Astrocyte (in vitro differentiated cells and primary cell): ENCODE measurements around the gene KCNB1. TPM values are rescaled to one million over a fixed set of nuclear protein-coding genes. Genes with fewer than 3 reads are reported as not detected.

ENCODE experiments used
- DNase-seq: peaks from one replicate; pipeline ENCODE4 v3.0.0-alpha.2; 2010; ENCODE audit warnings: low read depth
- FAIRE-seq: peaks from 2 replicates; lab custom pipeline; 2011; peaks lifted over from hg19 to GRCh38; lab: Jason Lieb, UNC
- H2AFZ ChIP-seq: 2 replicates; pipeline ENCODE4 v1.6.0; 2012; ENCODE audit warnings: low read depth, low read length, inconsistent platforms
- H3K27ac ChIP-seq: 2 replicates; pipeline ENCODE4 v1.5.1; 2011; ENCODE audit warnings: low read depth, low read length, inconsistent platforms
- H3K27me3 ChIP-seq: 2 replicates; pipeline ENCODE4 v1.6.0; 2011; ENCODE audit warnings: low read length, inconsistent platforms; ENCODE audit not compliant: insufficient read depth
- H3K36me3 ChIP-seq: 2 replicates; pipeline ENCODE4 v1.5.1; 2011; ENCODE audit warnings: low read length, inconsistent platforms; ENCODE audit not compliant: insufficient read depth
- H3K4me1 ChIP-seq: 2 replicates; pipeline ENCODE4 v1.5.1; 2011; ENCODE audit warnings: low read length, inconsistent platforms; ENCODE audit not compliant: insufficient read depth
- H3K4me2 ChIP-seq: 2 replicates; pipeline ENCODE4 v1.6.0; 2012; ENCODE audit warnings: low read length, inconsistent platforms
- H3K4me3 ChIP-seq: 2 replicates; pipeline ENCODE4 v1.5.1; 2011; ENCODE audit warnings: low read depth, mild to moderate bottlenecking, low read length, inconsistent platforms; ENCODE audit not compliant: insufficient read depth
- H3K79me2 ChIP-seq: 2 replicates; pipeline ENCODE4 v1.6.0; 2012; ENCODE audit warnings: mild to moderate bottlenecking, low read length, inconsistent platforms; ENCODE audit not compliant: insufficient read depth
- H3K9ac ChIP-seq: 2 replicates; pipeline ENCODE4 v1.6.0; 2012; ENCODE audit warnings: mild to moderate bottlenecking, low read length, inconsistent platforms
- H3K9me3 ChIP-seq: 2 replicates; pipeline ENCODE4 v1.5.1; 2012; ENCODE audit warnings: low read depth, mild to moderate bottlenecking, low read length, inconsistent platforms; ENCODE audit not compliant: insufficient read depth
- H4K20me1 ChIP-seq: 2 replicates; pipeline ENCODE4 v1.6.0; 2012; ENCODE audit warnings: low read length, inconsistent platforms; ENCODE audit not compliant: insufficient read depth
- H3K27ac Mint-ChIP-seq: one replicate; pipeline ENCODE4 v1.8.0; 2021; ENCODE audit warnings: mild to moderate bottlenecking, mixed read lengths; ENCODE audit not compliant: unreplicated experiment
- H3K27me3 Mint-ChIP-seq: one replicate; pipeline ENCODE4 v1.8.0; 2021; ENCODE audit warnings: low read depth, mixed read lengths; ENCODE audit not compliant: unreplicated experiment
- H3K36me3 Mint-ChIP-seq: one replicate; pipeline ENCODE4 v1.8.0; 2021; ENCODE audit warnings: low read depth, mixed read lengths; ENCODE audit not compliant: unreplicated experiment
- H3K4me1 Mint-ChIP-seq: one replicate; pipeline ENCODE4 v1.8.0; 2021; ENCODE audit warnings: low read depth, mixed read lengths; ENCODE audit not compliant: unreplicated experiment
- H3K4me3 Mint-ChIP-seq: one replicate; pipeline ENCODE4 v1.8.0; 2021; ENCODE audit warnings: mild to moderate bottlenecking, moderate library complexity, mixed read lengths; ENCODE audit not compliant: unreplicated experiment
- H3K9me3 Mint-ChIP-seq: one replicate; pipeline ENCODE4 v1.8.0; 2021; ENCODE audit warnings: mild to moderate bottlenecking, mixed read lengths; ENCODE audit not compliant: unreplicated experiment
- CTCF ChIP-seq: IDR thresholded peaks from 2 replicates; pipeline ENCODE4 v1.5.1; 2011; ENCODE audit warnings: low read depth, mild to moderate bottlenecking, inconsistent platforms, low read length, moderate library complexity; ENCODE audit not compliant: insufficient read depth
- EZH2 ChIP-seq: IDR thresholded peaks from 2 replicates; pipeline ENCODE4 v1.6.1; 2012; ENCODE audit warnings: mild to moderate bottlenecking, low read length, inconsistent platforms; ENCODE audit not compliant: insufficient read depth
- total RNA-seq: library from RNA; stranded (reverse); gene quantifications from 2 replicates; pipeline ENCODE4 v1.2.1, GENCODE V29; 2021

The KCNB1 gene
- total RNA-seq, 1 donor from 2014 or later: 0.48 TPM

DNA sequence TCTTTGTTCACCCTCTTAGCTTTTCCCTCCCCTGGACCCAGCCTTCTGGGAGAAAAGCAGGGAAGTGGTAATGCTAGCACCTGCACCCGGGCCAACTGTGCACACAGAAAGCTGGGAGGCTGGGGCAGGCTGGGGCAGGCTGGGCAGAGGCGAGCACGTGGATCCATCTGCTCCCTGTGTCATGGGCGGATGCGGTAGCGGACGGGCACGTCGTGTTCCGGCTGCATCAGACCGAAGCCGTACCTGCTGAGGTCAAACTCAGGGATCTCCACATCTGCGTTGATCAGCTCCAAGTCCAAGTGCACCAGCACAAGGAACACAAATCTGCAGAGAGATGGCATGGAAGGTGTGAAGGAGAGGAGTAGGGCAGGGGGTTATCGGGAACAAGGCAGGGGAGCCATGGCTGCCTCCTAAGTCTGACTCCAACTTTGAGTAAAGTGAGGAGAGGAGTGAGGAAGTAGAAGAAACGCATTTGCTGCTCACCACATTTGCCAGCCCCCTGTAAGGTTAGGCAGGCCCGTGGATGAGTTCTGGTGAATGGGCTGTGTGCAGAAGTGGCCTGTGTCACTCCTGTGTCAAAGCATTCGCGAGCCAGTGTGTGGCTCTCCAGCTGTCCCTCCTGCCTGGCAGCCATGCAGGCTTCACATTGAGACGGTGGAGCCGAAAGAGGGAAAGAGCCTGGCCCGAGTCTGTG lies 25.4 kb upstream of the KCNB1 start:
- Histone ChIP-seq H3K9ac (no peak overlapping the region), H2AFZ (no peak overlapping the region), H3K9me3 (no peaks in the 10 kb centered on the region), H3K36me3 (no peaks in the 10 kb centered on the region), H3K27me3 (peaks cover 22% of the 10 kb centered on the region), H3K27ac (no peak overlapping the region), H4K20me1 (peaks cover 8% of the 10 kb centered on the region), H3K4me1 (peaks cover 18% of the 10 kb centered on the region), H3K79me2 (no peaks in the 10 kb centered on the region), H3K4me3 (no peak overlapping the region), H3K4me2 (no peak overlapping the region)
- H3K4me3 Mint-ChIP-seq: no peak overlapping the region
- TF ChIP-seq EZH2 (no peak), CTCF (no peak)
- H3K9me3 Mint-ChIP-seq: no peaks in the 10 kb centered on the region
- peaks cover 14% of the 10 kb centered on the region for H3K4me1 Mint-ChIP-seq
- FAIRE-seq (no peak), DNase-seq (no peak)
- H3K27me3 Mint-ChIP-seq: peaks cover 9% of the 10 kb centered on the region
- H3K27ac Mint-ChIP-seq: no peak overlapping the region
- no peaks in the 10 kb centered on the region for H3K36me3 Mint-ChIP-seq

DNA sequence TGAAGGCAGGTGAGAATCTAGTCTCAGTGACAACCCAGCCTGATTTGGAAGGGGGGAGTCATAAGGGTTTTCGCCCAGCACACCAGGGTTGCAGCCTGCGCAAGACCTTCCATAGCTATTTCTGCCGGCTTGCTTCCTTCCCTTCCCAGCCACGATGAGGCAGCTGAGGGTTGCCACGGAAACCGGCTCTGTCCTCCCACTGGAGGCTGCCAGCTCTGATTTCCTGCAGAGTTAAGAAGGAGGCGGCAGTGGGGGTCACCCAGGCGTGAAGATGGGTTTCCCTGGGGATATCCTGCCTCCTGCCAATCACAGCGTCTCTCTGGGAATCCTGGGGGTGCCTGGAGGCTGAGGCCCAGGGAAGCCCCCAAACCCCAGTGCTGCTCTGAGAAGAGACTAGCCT lies 23.1 kb upstream of the KCNB1 start:
- Mint-ChIP-seq H3K27me3 (peaks cover 9% of the 10 kb centered on the region), H3K36me3 (no peaks in the 10 kb centered on the region), H3K9me3 (no peaks in the 10 kb centered on the region), H3K27ac (no peak overlapping the region), H3K4me1 (peaks cover 8% of the 10 kb centered on the region), H3K4me3 (no peak overlapping the region)
- Histone ChIP-seq H3K4me1 (peaks cover 10% of the 10 kb centered on the region), H3K36me3 (no peaks in the 10 kb centered on the region), H3K79me2 (no peaks in the 10 kb centered on the region), H3K27ac (no peak overlapping the region), H3K27me3 (peaks cover 24% of the 10 kb centered on the region), H3K4me3 (no peak overlapping the region), H3K4me2 (peak overlapping the region; percentile 25), H4K20me1 (peaks cover 8% of the 10 kb centered on the region), H2AFZ (no peak overlapping the region), H3K9me3 (no peaks in the 10 kb centered on the region), H3K9ac (no peak overlapping the region)
- no peak for TF ChIP-seq CTCF
- no peak for TF ChIP-seq EZH2
- DNase-seq (peak; percentile 67), FAIRE-seq (no peak)

GRCh38 chr20:49503176-49503575 lies 20.7 kb upstream of the KCNB1 start:
- peaks cover 10% of the 10 kb centered on the region for H3K27me3 Mint-ChIP-seq
- Histone ChIP-seq H3K27ac (no peak overlapping the region), H2AFZ (no peak overlapping the region), H3K4me1 (peaks cover 4% of the 10 kb centered on the region), H3K4me3 (no peak overlapping the region), H3K36me3 (no peaks in the 10 kb centered on the region), H4K20me1 (peaks cover 5% of the 10 kb centered on the region), H3K27me3 (peaks cover 29% of the 10 kb centered on the region), H3K9ac (no peak overlapping the region), H3K9me3 (no peaks in the 10 kb centered on the region), H3K4me2 (no peak overlapping the region), H3K79me2 (no peaks in the 10 kb centered on the region)
- no peaks in the 10 kb centered on the region for H3K36me3 Mint-ChIP-seq
- peaks cover 4% of the 10 kb centered on the region for H3K4me1 Mint-ChIP-seq
- H3K9me3 Mint-ChIP-seq: peaks cover 1% of the 10 kb centered on the region
- no peak for TF ChIP-seq CTCF
- no peak overlapping the region for H3K27ac Mint-ChIP-seq
- FAIRE-seq (no peak), DNase-seq (no peak)
- H3K4me3 Mint-ChIP-seq: no peak overlapping the region
